Measurements from ENCODE around the gene KATNBL1.

GRCh38 chr15:34240537-34240936, 30.6 kb upstream of the KATNBL1 start:
- TF ChIP-seq CTCF (IDR thresholded peaks at IDR 0.05; ENCODE audit: insufficient read depth, low read length) (no peak), REST (IDR thresholded peaks at IDR 0.05; ENCODE audit: insufficient replicate concordance, low read depth) (no peak)
